Uterus (tissue), 2 donors: ENCODE measurements around the gene MGRN1.

ENCODE experiments used
- POLR2A ChIP-seq, 2 donors: fragments of 450-650 bp; IDR thresholded peaks; one replicate each; pipeline ENCODE4 v1.6.1; 2016; ENCODE audit warnings: antibody characterized with exemption in 2 of 2, mild to moderate bottlenecking in 1 of 2, moderate library complexity in 1 of 2
- TF ChIP-seq, protein P1 (sequence below), 4 experiments: fragments of 200-600 bp in 2 of 4; fragments of 450-650 bp in 2 of 4; sonication (generic) in 2 of 4; IDR thresholded peaks; one replicate each; pipeline ENCODE4 v1.5.1; 2016 to 2019; ENCODE audit warnings: antibody characterized with exemption in 4 of 4, mild to moderate bottlenecking in 2 of 4, moderate library complexity in 1 of 4

DNA sequence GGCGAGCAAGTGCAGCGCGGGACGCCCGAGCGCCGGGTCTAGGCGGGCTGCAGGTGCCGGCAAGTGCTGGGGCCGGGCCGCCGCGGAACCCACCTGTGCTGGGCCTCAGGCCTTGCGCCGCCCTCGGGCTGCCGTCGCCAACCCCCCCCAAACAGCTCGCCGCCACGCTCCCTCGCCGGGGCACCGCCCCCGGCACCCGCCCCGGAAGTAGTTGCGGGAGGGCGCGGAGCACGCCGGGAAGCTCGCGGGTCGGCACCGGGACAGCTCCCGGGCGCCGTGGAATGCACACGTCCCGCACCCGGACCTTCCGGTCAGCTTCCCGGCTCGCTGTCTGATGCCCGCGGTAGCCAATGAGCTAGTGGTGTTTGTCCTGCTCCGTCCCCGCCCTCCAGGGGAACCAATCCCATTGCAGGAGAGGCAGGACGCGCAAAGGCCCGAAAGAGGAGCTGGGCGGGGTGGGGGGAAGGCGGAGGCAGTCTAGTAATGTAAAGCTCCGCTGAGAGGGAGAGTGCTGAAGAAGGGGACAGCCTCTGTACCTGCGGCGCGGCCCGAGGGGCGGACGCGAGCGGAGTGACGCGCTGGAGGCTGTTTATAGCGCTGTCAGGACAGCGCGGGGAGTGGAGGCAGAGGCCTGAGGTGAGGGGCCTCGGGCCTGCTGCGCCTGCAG, 109.6 kb downstream of the MGRN1 start, which contains the start of the genes ANKS3 and DNAAF8:
- TF ChIP-seq, protein P1, sequence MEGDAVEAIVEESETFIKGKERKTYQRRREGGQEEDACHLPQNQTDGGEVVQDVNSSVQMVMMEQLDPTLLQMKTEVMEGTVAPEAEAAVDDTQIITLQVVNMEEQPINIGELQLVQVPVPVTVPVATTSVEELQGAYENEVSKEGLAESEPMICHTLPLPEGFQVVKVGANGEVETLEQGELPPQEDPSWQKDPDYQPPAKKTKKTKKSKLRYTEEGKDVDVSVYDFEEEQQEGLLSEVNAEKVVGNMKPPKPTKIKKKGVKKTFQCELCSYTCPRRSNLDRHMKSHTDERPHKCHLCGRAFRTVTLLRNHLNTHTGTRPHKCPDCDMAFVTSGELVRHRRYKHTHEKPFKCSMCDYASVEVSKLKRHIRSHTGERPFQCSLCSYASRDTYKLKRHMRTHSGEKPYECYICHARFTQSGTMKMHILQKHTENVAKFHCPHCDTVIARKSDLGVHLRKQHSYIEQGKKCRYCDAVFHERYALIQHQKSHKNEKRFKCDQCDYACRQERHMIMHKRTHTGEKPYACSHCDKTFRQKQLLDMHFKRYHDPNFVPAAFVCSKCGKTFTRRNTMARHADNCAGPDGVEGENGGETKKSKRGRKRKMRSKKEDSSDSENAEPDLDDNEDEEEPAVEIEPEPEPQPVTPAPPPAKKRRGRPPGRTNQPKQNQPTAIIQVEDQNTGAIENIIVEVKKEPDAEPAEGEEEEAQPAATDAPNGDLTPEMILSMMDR (IDR thresholded peaks at IDR 0.05), result no peak
- TF ChIP-seq POLR2A (IDR thresholded peaks at IDR 0.05), result peak in 1 of 2 donors; percentile 58
